K562 (cell line): ENCODE measurements around the gene SOD1. TPM values are rescaled to one million over a fixed set of nuclear protein-coding genes. Genes with fewer than 3 reads are reported as not detected.

ENCODE experiments used
- ATAC-seq: fragments of 200-7000 bp; cut with Tn5 transposase; 3 replicates; pipeline ENCODE4 v1.9.1; 2020; ENCODE audit warnings: moderate library complexity
- BruUV-seq: library from RNA; stranded (reverse); fragments of 400-500 nt; replicated peaks from 2 replicates; lab custom pipeline; 2021; lab: Mats Ljungman, UMichigan
- CTCF ChIA-PET: fragments of 300-600 bp; formaldehyde crosslinking; extraction: SDS; loops from one replicate; lab custom pipeline; 2021; ENCODE audit warnings: low intra/inter-chr PET ratio; lab: Yijun Ruan, JAX
- POLR2A ChIA-PET: fragments of 300-600, 350-650 bp; sonication (Branson Sonifier 250); formaldehyde crosslinking; extraction: SDS; loops from one replicate; lab custom pipeline; 2021; ENCODE audit warnings: antibody characterized with exemption, inconsistent platforms; lab: Yijun Ruan, JAX
- DNase-seq, 4 experiments: peaks; one replicate each; pipeline versions ENCODE4 v3.0.0 to v3.0.0-alpha.2; 2011 to 2018; ENCODE audit warnings: low spot score in 3 of 4, mixed read lengths in 3 of 4; ENCODE audit errors: extremely low read depth in 1 of 4
- FAIRE-seq: peaks from 2 replicates; lab custom pipeline; 2011; peaks lifted over from hg19 to GRCh38; lab: Jason Lieb, UNC
- H2AFZ ChIP-seq: 2 replicates; pipeline ENCODE4 v1.6.0; 2011; ENCODE audit warnings: low read depth, low read length, control low read depth, inconsistent platforms
- H3K27ac ChIP-seq: fragments of 200-600 bp; 3 replicates; pipeline ENCODE4 v1.8.0; 2011; ENCODE audit warnings: low read depth, mild to moderate bottlenecking, control low read depth, inconsistent platforms, low read length, moderate library complexity, mixed read lengths; ENCODE audit errors: extremely low read depth
- H3K27me3 ChIP-seq, 2 experiments: fragments of 300-600 bp in 1 of 2; 2 replicates in 1 of 2; 3 replicates in 1 of 2; pipeline versions ENCODE4 v1.6.0 to v1.8.0; 2011; ENCODE audit warnings: inconsistent platforms in 2 of 2, low read length in 2 of 2, mild to moderate bottlenecking in 1 of 2, mixed read lengths in 1 of 2, moderate library complexity in 1 of 2; ENCODE audit not compliant: control insufficient read depth in 2 of 2, insufficient read depth in 2 of 2
- H3K36me3 ChIP-seq: fragments of 300-600 bp; 3 replicates; pipeline ENCODE4 v1.8.0; 2011; ENCODE audit warnings: mild to moderate bottlenecking, low read length, inconsistent platforms; ENCODE audit not compliant: control insufficient read depth, insufficient read depth
- H3K4me1 ChIP-seq, 2 experiments: fragments of 200-600 bp in 1 of 2; replicated peaks in 1 of 2; 2 replicates in 1 of 2; 3 replicates in 1 of 2; pipeline versions ENCODE4 v1.5.1 to v1.8.0; 2011; ENCODE audit warnings: inconsistent platforms in 2 of 2, low read length in 2 of 2, mild to moderate bottlenecking in 1 of 2, mixed read lengths in 1 of 2, moderate library complexity in 1 of 2; ENCODE audit not compliant: control insufficient read depth in 2 of 2, insufficient read depth in 2 of 2
- H3K4me2 ChIP-seq: 2 replicates; pipeline ENCODE4 v1.6.1; 2011; ENCODE audit warnings: low read length, control low read depth, inconsistent platforms, mixed read lengths; ENCODE audit not compliant: insufficient read depth
- H3K4me3 ChIP-seq: fragments of 200-600 bp; sonication (generic), shearing (Covaris generic); 2 replicates; pipeline ENCODE4 v1.5.1; 2016; ENCODE audit warnings: control low read depth, inconsistent platforms
- H3K79me2 ChIP-seq: fragments of 200-600 bp; 3 replicates; pipeline ENCODE4 v1.8.0; 2011; ENCODE audit warnings: low read length, inconsistent platforms; ENCODE audit not compliant: control insufficient read depth, insufficient read depth
- H3K9ac ChIP-seq, 2 experiments: 2 replicates each; pipeline versions ENCODE4 v1.6.0 to v1.6.1; 2011; ENCODE audit warnings: low read depth in 2 of 2, low read length in 2 of 2, control low read depth in 1 of 2, inconsistent platforms in 1 of 2, mild to moderate bottlenecking in 1 of 2, mixed read lengths in 1 of 2; ENCODE audit not compliant: insufficient read depth in 1 of 2
- H3K9me1 ChIP-seq: one replicate; pipeline ENCODE4 v1.6.0; 2011; ENCODE audit warnings: inconsistent platforms, mild to moderate bottlenecking, low read length, moderate library complexity; ENCODE audit not compliant: control insufficient read depth, insufficient read depth
- H3K9me3 ChIP-seq: replicated peaks from 2 replicates; pipeline ENCODE4 v1.5.1; 2011; ENCODE audit warnings: low read depth, low read length, inconsistent platforms; ENCODE audit not compliant: control insufficient read depth, insufficient read depth
- H4K20me1 ChIP-seq: replicated peaks from 2 replicates; pipeline ENCODE4 v1.6.1; 2011; ENCODE audit warnings: low read length, inconsistent platforms, mixed read lengths; ENCODE audit not compliant: control insufficient read depth, insufficient read depth
- C11orf30 ChIP-seq: fragments of 450-650 bp; IDR thresholded peaks from 2 replicates; pipeline ENCODE4 v1.6.1; 2016; ENCODE audit warnings: low read depth, mild to moderate bottlenecking
- CBX5 ChIP-seq: IDR thresholded peaks from 2 replicates; pipeline ENCODE4 v1.6.1; 2014; ENCODE audit warnings: low read depth, borderline replicate concordance
- ETV1 ChIP-seq: fragments of 450-650 bp; conservative IDR thresholded peaks from 2 replicates; pipeline ENCODE4 v1.6.1; 2016; ENCODE audit warnings: missing genetic modification characterization, control low read depth, low read depth, missing compliant biosample characterization
- MTA1 ChIP-seq: fragments of 450-650 bp; IDR thresholded peaks from 2 replicates; pipeline ENCODE4 v1.6.1; 2017; ENCODE audit warnings: borderline replicate concordance
- NFE2 ChIP-seq: IDR thresholded peaks from 2 replicates; pipeline ENCODE4 v1.6.1; 2014; ENCODE audit warnings: antibody characterized with exemption, low read depth
- SIRT6 ChIP-seq: IDR thresholded peaks from one replicate; pipeline ENCODE4 v1.6.1; 2012; ENCODE audit warnings: low read depth, mild to moderate bottlenecking, control low read depth, inconsistent platforms, low read length, moderate library complexity
- SPI1 ChIP-seq: IDR thresholded peaks from 2 replicates; pipeline ENCODE4 v1.6.1; 2011; ENCODE audit warnings: low read depth, low read length, control low read depth, borderline replicate concordance
- ZNF444 ChIP-seq: fragments of 250-450 bp; sonication (Bioruptor Pico); IDR thresholded peaks from 2 replicates; pipeline ENCODE4 v1.4.0; 2020; ENCODE audit warnings: mild to moderate bottlenecking, moderate library complexity
- WGBS: fragments of 100-300 bp; shearing (Covaris generic); methylation state at CpG from one replicate; pipeline ENCODE4 v1.1.6; 2016; ENCODE audit warnings: low coverage, mixed read lengths; ENCODE audit not compliant: insufficient coverage; ENCODE audit errors: missing lambda C conversion rate; 5-methylcytosine and 5-hydroxymethylcytosine counted together
- in situ Hi-C: fragments of 300-500 bp; cut with MboI; formaldehyde crosslinking; loops from 4 replicates; pipeline ENCODE4 v1.15.0; 2018; ENCODE audit warnings: inconsistent platforms, mixed read lengths
- intact Hi-C: fragments of 100-400 bp; cut with micrococcal nuclease; formaldehyde crosslinking; loops from 2 replicates; pipeline ENCODE4 v1.14.2; 2022
- polyA plus RNA-seq, 8 experiments: library from polyadenylated mRNA; depleted of rRNA in 4 of 8; stranded (reverse) in 5 of 8; unstranded in 3 of 8; fragments of >200 nt; fragmentation: Nextera tagmentation in 2 of 8; fragmentation: Illumina TruSeq in 1 of 8; extraction: Ambion mirVana in 2 of 8; extraction: Trizol in 1 of 8; gene quantifications; 2 replicates each; pipeline versions ENCODE4 v1.2.1 to v1.2.3, GENCODE V29; 2011 to 2014; ENCODE audit warnings: inconsistent platforms in 1 of 8, missing spikeins in 1 of 8
- total RNA-seq, 7 experiments: library from RNA; depleted of rRNA in 6 of 7; stranded (reverse); fragments of >200 nt in 6 of 7; fragmentation: Illumina TruSeq in 2 of 7; extraction: Trizol in 2 of 7; gene quantifications; 2 replicates each; pipeline versions ENCODE4 v1.2.1 to v1.2.3, GENCODE V29; 2011 to 2021; ENCODE audit warnings: low replicate concordance in 1 of 7
- TF ChIP-seq, protein P1 (sequence below): fragments of 250-450 bp; sonication (Bioruptor Pico); IDR thresholded peaks from 2 replicates; pipeline ENCODE4 v1.4.0; 2020; ENCODE audit warnings: mild to moderate bottlenecking
- TF ChIP-seq, protein P2 (sequence below): sonication (generic); formaldehyde crosslinking; IDR thresholded peaks from 2 replicates; pipeline ENCODE4 v1.8.0; 2023; ENCODE audit warnings: missing genetic modification reagents, mild to moderate bottlenecking, borderline replicate concordance
- TF ChIP-seq, protein P3 (sequence below): sonication (generic); formaldehyde crosslinking; IDR thresholded peaks from 2 replicates; pipeline ENCODE4 v1.8.0; 2022; ENCODE audit warnings: mild to moderate bottlenecking, missing genetic modification reagents

Gene SOD1
- total and polyA plus RNA-seq, 9 of the 15 experiments (the other 6 are each of a cell fraction or from before 2014, with no cell fraction given): 452 to 1,409 (median 633) TPM

DNA sequence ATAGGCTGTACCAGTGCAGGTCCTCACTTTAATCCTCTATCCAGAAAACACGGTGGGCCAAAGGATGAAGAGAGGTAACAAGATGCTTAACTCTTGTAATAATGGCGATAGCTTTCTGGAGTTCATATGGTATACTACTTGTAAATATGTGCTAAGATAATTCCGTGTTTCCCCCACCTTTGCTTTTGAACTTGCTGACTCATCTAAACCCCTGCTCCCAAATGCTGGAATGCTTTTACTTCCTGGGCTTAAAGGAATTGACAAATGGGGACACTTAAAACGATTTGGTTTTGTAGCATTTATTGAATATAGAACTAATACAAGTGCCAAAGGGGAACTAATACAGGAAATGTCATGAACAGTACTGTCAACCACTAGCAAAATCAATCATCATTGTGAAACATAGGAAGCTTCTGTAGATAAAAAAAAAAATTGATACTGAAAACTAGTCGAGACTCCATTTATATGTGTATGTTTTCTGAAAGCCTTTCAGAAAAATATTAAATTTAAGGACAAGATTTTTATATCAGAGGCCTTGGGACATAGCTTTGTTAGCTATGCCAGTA is 7.0 kb downstream of the SOD1 start:
- FAIRE-seq (no peak), DNase-seq (no peak), ATAC-seq (no peak)
- WGBS: 70% methylated on average over 5 of the region's 5 CpGs
- in situ Hi-C loops (no loop called here), intact Hi-C loops (no loop called here)
- no TSS peak for BruUV-seq
- Histone ChIP-seq H3K9me1 (no peaks in the 10 kb centered on the region), H3K9me3 (no peaks in the 10 kb centered on the region), H4K20me1 (peaks cover 10% of the 10 kb centered on the region; the same call in 1 of the 2 replicates), H3K9ac (no peak overlapping the region), H3K36me3 (peaks cover 93% of the 10 kb centered on the region), H3K27me3 (no peaks in the 10 kb centered on the region), H3K27ac (0 out of 3 replicates have a peak overlapping the region, but pooled peaks have one; percentile 14), H3K4me2 (no peak overlapping the region), H2AFZ (no peak overlapping the region), H3K79me2 (peaks cover 48% of the 10 kb centered on the region), H3K4me3 (no peak overlapping the region), H3K4me1 (peaks cover 5 to 20% of the 10 kb centered on the region in 2 experiments; a peak in 4 of 5 replicates)
- CTCF ChIA-PET: no interaction called here
- POLR2A ChIA-PET: interaction anchor here (0.9 to 1.7 kb wide), 4 partner anchors 8 to 48 kb away, joined by 3 to 6 read pairs (median 4); no protein-coding TSS in a partner anchor
- TF ChIP-seq NFE2 (peak; percentile 51), ETV1 (tag) (no peak), SPI1 (no peak), MTA1 (no peak), CBX5 (no peak), SIRT6 (no peak), C11orf30 (peak; percentile 83), ZNF444 (CRISPR knock-in tag) (no peak)
- TF ChIP-seq, protein P1, sequence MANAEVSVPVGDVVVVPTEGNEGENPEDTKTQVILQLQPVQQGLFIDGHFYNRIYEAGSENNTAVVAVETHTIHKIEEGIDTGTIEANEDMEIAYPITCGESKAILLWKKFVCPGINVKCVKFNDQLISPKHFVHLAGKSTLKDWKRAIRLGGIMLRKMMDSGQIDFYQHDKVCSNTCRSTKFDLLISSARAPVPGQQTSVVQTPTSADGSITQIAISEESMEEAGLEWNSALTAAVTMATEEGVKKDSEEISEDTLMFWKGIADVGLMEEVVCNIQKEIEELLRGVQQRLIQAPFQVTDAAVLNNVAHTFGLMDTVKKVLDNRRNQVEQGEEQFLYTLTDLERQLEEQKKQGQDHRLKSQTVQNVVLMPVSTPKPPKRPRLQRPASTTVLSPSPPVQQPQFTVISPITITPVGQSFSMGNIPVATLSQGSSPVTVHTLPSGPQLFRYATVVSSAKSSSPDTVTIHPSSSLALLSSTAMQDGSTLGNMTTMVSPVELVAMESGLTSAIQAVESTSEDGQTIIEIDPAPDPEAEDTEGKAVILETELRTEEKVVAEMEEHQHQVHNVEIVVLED: no peak
- TF ChIP-seq, protein P2, sequence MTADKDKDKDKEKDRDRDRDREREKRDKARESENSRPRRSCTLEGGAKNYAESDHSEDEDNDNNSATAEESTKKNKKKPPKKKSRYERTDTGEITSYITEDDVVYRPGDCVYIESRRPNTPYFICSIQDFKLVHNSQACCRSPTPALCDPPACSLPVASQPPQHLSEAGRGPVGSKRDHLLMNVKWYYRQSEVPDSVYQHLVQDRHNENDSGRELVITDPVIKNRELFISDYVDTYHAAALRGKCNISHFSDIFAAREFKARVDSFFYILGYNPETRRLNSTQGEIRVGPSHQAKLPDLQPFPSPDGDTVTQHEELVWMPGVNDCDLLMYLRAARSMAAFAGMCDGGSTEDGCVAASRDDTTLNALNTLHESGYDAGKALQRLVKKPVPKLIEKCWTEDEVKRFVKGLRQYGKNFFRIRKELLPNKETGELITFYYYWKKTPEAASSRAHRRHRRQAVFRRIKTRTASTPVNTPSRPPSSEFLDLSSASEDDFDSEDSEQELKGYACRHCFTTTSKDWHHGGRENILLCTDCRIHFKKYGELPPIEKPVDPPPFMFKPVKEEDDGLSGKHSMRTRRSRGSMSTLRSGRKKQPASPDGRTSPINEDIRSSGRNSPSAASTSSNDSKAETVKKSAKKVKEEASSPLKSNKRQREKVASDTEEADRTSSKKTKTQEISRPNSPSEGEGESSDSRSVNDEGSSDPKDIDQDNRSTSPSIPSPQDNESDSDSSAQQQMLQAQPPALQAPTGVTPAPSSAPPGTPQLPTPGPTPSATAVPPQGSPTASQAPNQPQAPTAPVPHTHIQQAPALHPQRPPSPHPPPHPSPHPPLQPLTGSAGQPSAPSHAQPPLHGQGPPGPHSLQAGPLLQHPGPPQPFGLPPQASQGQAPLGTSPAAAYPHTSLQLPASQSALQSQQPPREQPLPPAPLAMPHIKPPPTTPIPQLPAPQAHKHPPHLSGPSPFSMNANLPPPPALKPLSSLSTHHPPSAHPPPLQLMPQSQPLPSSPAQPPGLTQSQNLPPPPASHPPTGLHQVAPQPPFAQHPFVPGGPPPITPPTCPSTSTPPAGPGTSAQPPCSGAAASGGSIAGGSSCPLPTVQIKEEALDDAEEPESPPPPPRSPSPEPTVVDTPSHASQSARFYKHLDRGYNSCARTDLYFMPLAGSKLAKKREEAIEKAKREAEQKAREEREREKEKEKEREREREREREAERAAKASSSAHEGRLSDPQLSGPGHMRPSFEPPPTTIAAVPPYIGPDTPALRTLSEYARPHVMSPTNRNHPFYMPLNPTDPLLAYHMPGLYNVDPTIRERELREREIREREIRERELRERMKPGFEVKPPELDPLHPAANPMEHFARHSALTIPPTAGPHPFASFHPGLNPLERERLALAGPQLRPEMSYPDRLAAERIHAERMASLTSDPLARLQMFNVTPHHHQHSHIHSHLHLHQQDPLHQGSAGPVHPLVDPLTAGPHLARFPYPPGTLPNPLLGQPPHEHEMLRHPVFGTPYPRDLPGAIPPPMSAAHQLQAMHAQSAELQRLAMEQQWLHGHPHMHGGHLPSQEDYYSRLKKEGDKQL (CRISPR knock-in tag): no peak
- TF ChIP-seq, protein P3, sequence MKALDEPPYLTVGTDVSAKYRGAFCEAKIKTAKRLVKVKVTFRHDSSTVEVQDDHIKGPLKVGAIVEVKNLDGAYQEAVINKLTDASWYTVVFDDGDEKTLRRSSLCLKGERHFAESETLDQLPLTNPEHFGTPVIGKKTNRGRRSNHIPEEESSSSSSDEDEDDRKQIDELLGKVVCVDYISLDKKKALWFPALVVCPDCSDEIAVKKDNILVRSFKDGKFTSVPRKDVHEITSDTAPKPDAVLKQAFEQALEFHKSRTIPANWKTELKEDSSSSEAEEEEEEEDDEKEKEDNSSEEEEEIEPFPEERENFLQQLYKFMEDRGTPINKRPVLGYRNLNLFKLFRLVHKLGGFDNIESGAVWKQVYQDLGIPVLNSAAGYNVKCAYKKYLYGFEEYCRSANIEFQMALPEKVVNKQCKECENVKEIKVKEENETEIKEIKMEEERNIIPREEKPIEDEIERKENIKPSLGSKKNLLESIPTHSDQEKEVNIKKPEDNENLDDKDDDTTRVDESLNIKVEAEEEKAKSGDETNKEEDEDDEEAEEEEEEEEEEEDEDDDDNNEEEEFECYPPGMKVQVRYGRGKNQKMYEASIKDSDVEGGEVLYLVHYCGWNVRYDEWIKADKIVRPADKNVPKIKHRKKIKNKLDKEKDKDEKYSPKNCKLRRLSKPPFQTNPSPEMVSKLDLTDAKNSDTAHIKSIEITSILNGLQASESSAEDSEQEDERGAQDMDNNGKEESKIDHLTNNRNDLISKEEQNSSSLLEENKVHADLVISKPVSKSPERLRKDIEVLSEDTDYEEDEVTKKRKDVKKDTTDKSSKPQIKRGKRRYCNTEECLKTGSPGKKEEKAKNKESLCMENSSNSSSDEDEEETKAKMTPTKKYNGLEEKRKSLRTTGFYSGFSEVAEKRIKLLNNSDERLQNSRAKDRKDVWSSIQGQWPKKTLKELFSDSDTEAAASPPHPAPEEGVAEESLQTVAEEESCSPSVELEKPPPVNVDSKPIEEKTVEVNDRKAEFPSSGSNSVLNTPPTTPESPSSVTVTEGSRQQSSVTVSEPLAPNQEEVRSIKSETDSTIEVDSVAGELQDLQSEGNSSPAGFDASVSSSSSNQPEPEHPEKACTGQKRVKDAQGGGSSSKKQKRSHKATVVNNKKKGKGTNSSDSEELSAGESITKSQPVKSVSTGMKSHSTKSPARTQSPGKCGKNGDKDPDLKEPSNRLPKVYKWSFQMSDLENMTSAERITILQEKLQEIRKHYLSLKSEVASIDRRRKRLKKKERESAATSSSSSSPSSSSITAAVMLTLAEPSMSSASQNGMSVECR (CRISPR knock-in tag): no peak
